Lower lobe of right lung (tissue), 2 donors: ENCODE data around the gene CDC14B. TPM values are rescaled to one million over a fixed set of nuclear protein-coding genes. Genes with fewer than 3 reads are reported as not detected.

Experiments used
- ATAC-seq, 2 donors: fragments of 200-7000 bp; cut with Tn5 transposase; one replicate each; pipeline ENCODE4 v1.9.1; 2020 to 2022; ENCODE audit warnings: mild to moderate bottlenecking in 2 of 2, moderate library complexity in 2 of 2
- DNase-seq: peaks from one replicate; pipeline ENCODE4 v3.0.0-alpha.2; 2020
- H3K27ac ChIP-seq: fragments of 200-600 bp; one replicate; pipeline ENCODE4 v1.8.0; 2022
- H3K27me3 ChIP-seq: fragments of 200-600 bp; one replicate; pipeline ENCODE4 v1.8.0; 2022; ENCODE audit warnings: low read depth
- H3K36me3 ChIP-seq: fragments of 200-600 bp; one replicate; pipeline ENCODE4 v1.8.0; 2022; ENCODE audit warnings: mild to moderate bottlenecking
- H3K4me1 ChIP-seq: fragments of 200-600 bp; one replicate; pipeline ENCODE4 v1.8.0; 2022
- H3K4me3 ChIP-seq: fragments of 200-600 bp; one replicate; pipeline ENCODE4 v1.8.0; 2022; ENCODE audit warnings: mild to moderate bottlenecking
- H3K9me3 ChIP-seq: fragments of 200-600 bp; one replicate; pipeline ENCODE4 v1.8.0; 2022
- CTCF ChIP-seq: fragments of 200-600 bp; IDR thresholded peaks from one replicate; pipeline ENCODE4 v1.8.0; 2022; ENCODE audit warnings: antibody characterized with exemption, mild to moderate bottlenecking
- intact Hi-C: fragments of 100-400 bp; cut with DNase I; formaldehyde crosslinking; loops from one replicate; pipeline ENCODE4 v1.11.0; 2022
- total RNA-seq: library from RNA; stranded (reverse); fragmentation: NEBNext Ultra II Directional; extraction: Animal tissue kit (Norgen Biotek cat#: 25700); gene quantifications from one replicate; pipeline ENCODE4 v1.2.1, GENCODE V29; 2021
- donor health status: DM: no; HTN: yes; CAD: no; lungs with severe emphysema.

CDC14B gene
- total RNA-seq, 1 donor from 2014 or later = 16.0 TPM

- intact Hi-C loops = loop anchor here (10.0 kb wide), 1 partner anchor 339 kb away; no protein-coding TSS in a partner anchor
- Histone ChIP-seq H3K36me3 (no peaks in the 10 kb centered on the region), H3K27ac (no peak overlapping the region), H3K4me3 (no peak overlapping the region), H3K4me1 (no peaks in the 10 kb centered on the region), H3K9me3 (no peaks in the 10 kb centered on the region), H3K27me3 (no peaks in the 10 kb centered on the region)
- DNase-seq = no peak
- no peak for TF ChIP-seq CTCF
- no peak for ATAC-seq
These were observed 44.0 kb upstream of the CDC14B start for GRCh38 chr9:96663506-96664120.

- peaks cover 3% of the 10 kb centered on the region for H3K4me1 ChIP-seq
- no peak for TF ChIP-seq CTCF
- no peaks in the 10 kb centered on the region for H3K27me3 ChIP-seq
- DNase-seq = no peak
- H3K36me3 ChIP-seq = no peaks in the 10 kb centered on the region
- intact Hi-C loops = loop anchor here (10.0 kb wide), 1 partner anchor 337 kb away; no protein-coding TSS in a partner anchor
- H3K4me3 ChIP-seq = no peak overlapping the region
- ATAC-seq = peak; percentile 76 to 88
- no peaks in the 10 kb centered on the region for H3K9me3 ChIP-seq
- H3K27ac ChIP-seq = no peak overlapping the region
These were observed 42.1 kb upstream of the CDC14B start for GRCh38 chr9:96661711-96662110.

GRCh38 chr9:96660692-96661248 is 41.1 kb upstream of the CDC14B start:
- no peak for TF ChIP-seq CTCF
- intact Hi-C loops = loop anchor here (10.0 kb wide), 1 partner anchor 336 kb away; no protein-coding TSS in a partner anchor
- Histone ChIP-seq H3K27ac (no peak overlapping the region), H3K36me3 (no peaks in the 10 kb centered on the region), H3K4me1 (peaks cover 13% of the 10 kb centered on the region), H3K27me3 (no peaks in the 10 kb centered on the region), H3K4me3 (no peak overlapping the region), H3K9me3 (no peaks in the 10 kb centered on the region)
- ATAC-seq (no peak), DNase-seq (no peak)

GRCh38 chr9:96655198-96655851 is 35.7 kb upstream of the CDC14B start, which contains the start of gene PRXL2C:
Gene PRXL2C (minus strand): TSS chr9:96655317. CDS start chr9:96655281, 36 bp downstream.
- TF ChIP-seq CTCF = no peak
- Histone ChIP-seq H3K27me3 (no peaks in the 10 kb centered on the region), H3K9me3 (no peaks in the 10 kb centered on the region), H3K36me3 (peaks cover 17% of the 10 kb centered on the region), H3K4me1 (peaks cover 28% of the 10 kb centered on the region), H3K4me3 (peak within 1 kb of the TSS; percentile 72), H3K27ac (peak within 1 kb of the TSS; percentile 97)
- DNase-seq (peak; percentile 91), ATAC-seq (peak; percentile 89 to 93)
- intact Hi-C loops = no loop called here

- peak overlapping the region; percentile 97 for H3K27ac ChIP-seq
- DNase-seq (peak; percentile 88), ATAC-seq (peak; percentile 89 to 94)
- H3K27me3 ChIP-seq = no peaks in the 10 kb centered on the region
- peaks cover 28% of the 10 kb centered on the region for H3K4me1 ChIP-seq
- peak overlapping the region; percentile 72 for H3K4me3 ChIP-seq
- peaks cover 24% of the 10 kb centered on the region for H3K36me3 ChIP-seq
- intact Hi-C loops = no loop called here
- no peaks in the 10 kb centered on the region for H3K9me3 ChIP-seq
- TF ChIP-seq CTCF = no peak
These were observed 35.0 kb upstream of the CDC14B start for GRCh38 chr9:96654450-96655197.
